ENCODE results near the gene HPCAL1. TPM values are rescaled to one million over a fixed set of nuclear protein-coding genes. Genes with fewer than 3 reads are reported as not detected.

HPCAL1 gene
- polyA plus RNA-seq, 1 donor = 48.5 TPM

GRCh38 chr2:10424916-10425505, 122.3 kb downstream of the HPCAL1 start:
- no peak for DNase-seq (ENCODE audit: low read depth)

GRCh38 chr2:10425699-10426098, 123.0 kb downstream of the HPCAL1 start:
- no peak for DNase-seq (ENCODE audit: low read depth)

GRCh38 chr2:10426726-10427617, 124.3 kb downstream of the HPCAL1 start:
- DNase-seq (ENCODE audit: low read depth) = no peak

DNA sequence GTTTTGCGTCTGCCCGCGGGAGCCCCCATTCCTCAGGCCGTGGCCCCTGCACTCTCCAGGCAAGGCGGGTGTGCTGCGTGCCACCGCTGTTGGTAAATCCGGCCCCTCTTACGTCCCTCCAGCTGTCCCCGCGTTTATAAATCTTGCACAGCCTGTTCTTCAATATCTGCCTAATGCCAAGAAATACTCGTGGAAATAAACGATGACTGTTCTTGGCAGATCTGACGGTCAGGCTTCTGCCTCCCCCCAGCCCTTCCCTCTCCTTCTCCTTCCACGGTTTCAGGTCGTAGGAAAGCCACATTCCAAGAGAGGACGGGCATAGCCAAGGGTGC, 124.9 kb downstream of the HPCAL1 start:
- no peak for DNase-seq (ENCODE audit: low read depth)

DNA sequence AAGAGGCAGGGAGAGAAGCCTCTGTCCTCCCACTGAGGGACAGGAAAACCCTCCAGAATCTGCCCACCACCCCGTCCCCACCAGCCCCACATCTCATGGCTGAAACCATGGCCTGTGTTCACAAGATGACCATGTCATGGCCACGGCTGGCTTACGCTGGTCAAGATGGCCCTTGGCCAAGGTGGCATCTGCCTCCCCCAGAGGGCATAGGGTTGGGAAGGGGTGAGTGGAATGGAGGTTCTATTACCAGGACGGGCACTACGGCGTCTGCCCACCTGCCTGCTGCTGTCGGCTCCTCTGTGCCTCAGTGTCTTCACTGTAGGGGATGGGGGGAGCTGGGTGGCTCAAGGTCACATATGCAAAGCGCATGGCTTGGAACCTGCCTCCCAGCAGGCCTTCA, 125.7 kb downstream of the HPCAL1 start:
- no peak for DNase-seq (ENCODE audit: low read depth)

DNA sequence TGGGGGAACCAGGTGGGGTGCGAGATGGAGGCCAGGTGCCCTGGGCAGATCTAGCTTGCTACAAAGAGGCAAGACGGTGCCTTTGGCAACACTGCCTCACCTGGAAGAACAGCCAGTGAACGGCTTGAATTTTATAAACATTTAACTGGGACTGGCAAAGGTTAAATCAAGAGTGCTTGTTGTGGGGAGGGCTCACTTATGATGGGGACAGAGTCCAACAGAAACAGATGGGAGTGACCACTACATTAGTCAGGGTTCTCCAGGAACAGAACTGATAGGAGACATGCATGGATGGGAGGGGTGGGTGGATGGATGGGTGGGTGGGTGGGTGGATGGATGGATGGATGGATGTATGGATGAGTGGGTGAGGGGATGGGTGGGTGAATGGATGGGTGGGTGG, 126.2 kb downstream of the HPCAL1 start:
- DNase-seq (ENCODE audit: low read depth) = no peak

GRCh38 chr2:10430886-10431622, 128.3 kb downstream of the HPCAL1 start:
- DNase-seq (ENCODE audit: low read depth) = no peak

DNA sequence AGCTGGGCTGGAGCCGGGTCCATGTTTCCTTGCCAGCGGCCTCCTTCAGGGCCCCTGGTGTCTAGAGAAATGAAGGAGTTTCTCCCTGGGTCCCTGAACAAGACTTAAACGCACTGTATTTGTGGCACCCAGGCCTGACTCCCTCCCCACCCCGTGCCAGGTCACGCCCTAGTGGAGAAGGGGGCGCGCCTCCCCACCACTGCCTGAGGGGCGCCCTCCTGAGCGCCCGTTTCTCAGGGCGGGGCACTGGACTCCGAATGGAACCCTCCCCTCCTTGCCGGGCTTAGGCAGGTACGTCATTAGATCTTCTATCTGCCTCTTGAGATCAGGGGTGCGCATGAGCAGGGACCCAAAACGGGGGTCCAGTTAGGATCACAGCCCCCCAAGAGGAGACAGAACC, 129.1 kb downstream of the HPCAL1 start:
- no peak for DNase-seq (ENCODE audit: low read depth)

DNA sequence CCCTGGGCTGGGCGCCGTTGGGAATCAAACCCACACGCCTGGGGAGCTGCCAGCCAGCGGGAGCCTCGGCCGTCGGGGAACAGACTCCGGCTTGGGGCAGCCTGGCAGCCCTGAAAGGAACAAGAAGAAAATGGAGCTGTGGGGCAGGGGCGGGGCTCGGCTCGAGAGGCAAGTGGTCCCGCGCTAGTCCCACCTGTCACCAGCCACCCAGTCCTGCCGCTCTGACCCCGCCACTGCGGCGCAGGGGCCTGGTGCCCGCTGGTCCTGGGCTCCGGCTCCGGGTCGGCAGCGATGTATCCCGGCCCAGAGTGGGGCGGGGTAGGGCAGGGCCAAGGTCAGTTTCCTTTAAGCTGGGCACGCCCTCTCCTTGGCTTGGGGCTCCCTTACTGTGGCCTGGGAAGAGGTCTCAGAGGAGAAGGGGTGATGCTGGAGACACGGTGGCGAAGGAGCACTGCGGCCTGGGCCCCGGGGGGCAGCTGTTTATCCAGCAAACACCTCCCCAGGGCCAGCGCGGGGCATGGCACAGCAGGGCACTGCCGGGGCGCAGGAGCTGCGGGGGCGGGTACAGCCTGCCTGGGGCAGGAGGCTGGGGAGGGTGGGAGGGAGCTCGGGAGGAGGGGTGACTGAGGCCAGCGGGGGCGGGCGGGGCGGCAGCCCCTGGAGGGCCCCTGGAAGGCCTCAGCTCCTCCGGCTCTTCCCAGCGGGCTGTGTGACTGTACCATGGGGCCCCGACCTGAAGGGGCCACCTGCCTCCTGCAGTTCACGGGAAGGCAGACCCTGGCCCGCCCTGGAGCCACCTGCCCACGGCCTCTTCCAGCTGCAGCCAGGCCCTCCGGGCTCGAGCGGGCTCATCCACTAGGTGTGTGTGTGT, 129.8 kb downstream of the HPCAL1 start:
- DNase-seq (ENCODE audit: low read depth) = no peak

DNA sequence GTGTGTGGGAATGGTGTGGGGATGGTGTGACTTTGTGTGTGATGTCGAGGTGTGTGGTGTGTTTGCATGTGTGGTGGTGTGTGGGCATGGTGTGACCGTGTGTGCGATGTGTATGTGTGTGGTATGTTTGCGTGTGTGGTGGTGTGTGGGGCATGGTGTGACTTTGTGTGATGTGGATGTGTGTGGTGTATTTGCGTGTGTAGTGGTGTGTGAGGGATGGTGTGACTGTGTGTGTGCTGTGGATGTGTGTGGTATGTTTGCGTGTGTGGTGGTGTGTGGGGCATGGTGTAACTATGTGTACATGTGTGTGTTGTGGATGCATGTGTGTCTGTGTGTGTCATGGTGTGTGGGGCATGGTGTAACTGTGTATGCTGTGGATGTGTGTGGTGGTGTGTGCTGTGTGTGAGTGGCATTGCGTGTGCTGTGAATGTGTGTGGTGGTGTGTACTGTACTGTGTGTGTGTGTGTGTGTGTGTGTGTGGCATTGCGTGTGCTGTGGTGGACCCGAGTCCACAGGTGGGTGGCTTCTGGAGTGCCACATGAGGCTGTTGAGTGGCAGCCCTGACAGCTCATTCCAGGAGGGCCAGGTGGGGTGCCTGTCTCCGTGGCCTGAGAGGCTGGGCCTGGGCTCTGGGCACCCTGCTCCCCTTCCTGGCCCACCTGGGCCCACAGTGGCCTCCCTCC, 130.7 kb downstream of the HPCAL1 start:
- no peak for DNase-seq (ENCODE audit: low read depth)

DNA sequence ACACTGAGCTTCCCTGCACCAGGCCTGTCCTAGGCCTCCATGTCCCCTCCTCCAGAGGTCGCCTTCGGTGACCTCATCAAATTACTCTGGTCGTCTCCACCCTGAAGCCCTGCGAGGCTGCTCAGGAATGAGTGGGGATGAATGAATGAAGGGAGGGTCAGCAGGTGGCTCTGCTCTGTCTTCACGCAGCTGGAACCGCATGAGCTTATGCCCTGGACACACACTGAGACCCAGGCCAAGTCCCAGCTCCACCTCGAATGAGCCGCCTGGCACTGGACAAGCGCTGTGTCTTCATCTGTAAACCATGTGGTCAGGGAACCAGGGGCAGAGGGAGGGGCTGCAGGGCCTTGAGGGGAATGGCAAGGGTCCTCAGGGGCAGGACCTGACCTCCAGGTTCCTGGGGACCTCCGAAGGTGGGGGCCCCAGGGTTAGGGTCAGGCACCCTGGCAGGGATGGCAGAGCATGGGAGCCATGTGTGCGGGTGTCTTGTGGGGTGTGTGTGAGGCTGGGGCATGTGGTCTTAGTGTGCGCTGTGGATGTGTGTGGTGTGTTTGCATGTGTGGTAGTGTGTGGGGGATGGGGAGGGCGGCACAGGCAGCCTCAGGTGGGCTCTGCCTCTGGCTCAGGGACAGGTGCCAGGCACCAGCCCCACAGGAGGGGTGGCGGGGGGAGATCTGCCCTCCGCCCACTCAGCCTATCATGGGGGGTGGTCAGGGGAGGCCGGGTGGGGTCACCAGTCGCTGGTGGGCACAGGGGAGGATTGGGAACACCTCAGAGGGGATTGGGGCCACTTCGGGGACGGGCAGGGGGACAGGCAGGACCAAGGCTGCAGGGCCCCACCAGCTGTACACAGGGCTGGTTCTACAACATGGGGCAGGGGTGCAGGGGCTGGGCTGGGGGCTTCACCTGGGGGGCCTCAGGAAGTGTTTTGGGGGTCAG, 131.5 kb downstream of the HPCAL1 start:
- no peak for DNase-seq (ENCODE audit: low read depth)

DNA sequence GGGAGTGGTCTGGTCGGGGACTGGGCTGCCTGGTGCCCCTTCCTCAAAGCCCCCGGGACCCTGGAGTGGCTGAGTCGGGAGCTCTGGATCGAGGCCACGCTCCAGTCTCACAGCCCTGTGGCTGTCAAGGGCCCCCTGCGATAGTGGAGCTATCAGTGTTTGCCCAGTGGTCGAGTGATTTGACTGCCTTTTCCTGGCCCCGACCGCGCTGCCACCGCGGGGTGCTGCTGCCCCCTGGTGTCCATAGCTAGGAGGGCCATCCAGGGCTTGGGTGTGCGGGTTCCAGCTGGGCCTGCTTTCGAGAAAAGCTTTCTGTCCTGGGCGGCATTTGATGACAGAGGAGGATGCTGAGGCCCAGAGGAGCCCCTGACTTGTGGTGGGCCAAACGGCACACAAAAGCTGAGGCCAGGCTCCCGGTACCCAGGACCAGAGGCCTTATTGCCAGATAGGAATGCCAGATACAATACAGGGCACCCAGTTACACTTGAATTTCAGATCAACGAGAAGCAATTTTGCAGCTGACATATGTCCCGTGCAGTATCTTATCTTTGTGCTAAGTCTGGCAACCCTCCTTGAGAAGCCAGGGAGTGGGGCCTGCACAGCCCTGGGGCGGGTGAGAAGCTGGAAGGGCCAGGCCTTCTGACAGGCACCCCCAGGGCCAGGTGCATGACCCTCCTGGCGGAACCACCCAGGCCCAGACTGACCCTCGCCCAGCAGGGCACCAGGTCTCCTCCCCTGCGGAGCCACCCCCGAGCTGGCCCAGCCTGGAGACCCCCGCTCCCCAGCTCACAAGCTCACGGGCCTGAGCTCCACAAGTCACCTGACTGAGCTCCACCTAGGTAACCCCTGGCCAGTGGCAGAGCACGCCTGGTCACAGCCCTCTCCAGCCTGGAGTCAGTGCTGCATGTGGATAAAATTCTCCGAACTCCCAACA, 132.4 kb downstream of the HPCAL1 start:
- no peak for DNase-seq (ENCODE audit: low read depth)

- no peak for DNase-seq (ENCODE audit: low read depth)
Observed at GRCh38 chr2:10435820-10436204, 133.1 kb downstream of the HPCAL1 start.

GRCh38 chr2:10436583-10437110, 133.9 kb downstream of the HPCAL1 start:
- no peak for DNase-seq (ENCODE audit: low read depth)

GRCh38 chr2:10437806-10438205, 135.1 kb downstream of the HPCAL1 start:
- DNase-seq (ENCODE audit: low read depth) = no peak

GRCh38 chr2:10438688-10439087, 136.0 kb downstream of the HPCAL1 start:
- DNase-seq (ENCODE audit: low read depth) = no peak

GRCh38 chr2:10439185-10439879, 136.6 kb downstream of the HPCAL1 start:
- DNase-seq (ENCODE audit: low read depth) = no peak

DNA sequence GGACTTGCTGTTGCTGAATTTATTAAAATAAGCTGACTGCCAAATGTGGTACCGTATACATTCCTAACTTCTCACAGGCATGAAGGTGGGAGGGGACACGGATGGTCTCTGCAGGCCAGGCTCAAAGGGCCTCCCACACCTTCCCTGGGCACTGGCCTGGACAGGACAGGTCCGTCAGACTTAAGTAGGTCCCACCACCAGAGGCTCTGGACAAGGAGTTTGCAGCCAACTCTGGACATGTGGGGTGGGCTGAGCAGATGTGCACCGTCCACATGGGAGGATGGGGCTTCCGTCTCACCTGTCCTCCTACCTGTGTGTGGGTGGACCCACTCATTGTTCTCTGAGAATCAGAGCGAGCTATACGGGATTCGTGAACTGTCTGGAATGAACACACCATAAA, 137.3 kb downstream of the HPCAL1 start:
- no peak for DNase-seq (ENCODE audit: low read depth)
